GM12875 (cell line): ENCODE data around the gene CAMSAP3.

Source experiments
- H3K4me3 ChIP-seq: one replicate; pipeline ENCODE4 v1.5.1; 2011; ENCODE audit warnings: low read depth, low read length, control low read depth
- CTCF ChIP-seq: IDR thresholded peaks from 2 replicates; pipeline ENCODE4 v1.5.1; 2011; ENCODE audit warnings: low read depth, mild to moderate bottlenecking, control low read depth, inconsistent platforms, low read length, moderate library complexity, borderline replicate concordance; ENCODE audit not compliant: insufficient read depth

CAMSAP3 gene, protein sequence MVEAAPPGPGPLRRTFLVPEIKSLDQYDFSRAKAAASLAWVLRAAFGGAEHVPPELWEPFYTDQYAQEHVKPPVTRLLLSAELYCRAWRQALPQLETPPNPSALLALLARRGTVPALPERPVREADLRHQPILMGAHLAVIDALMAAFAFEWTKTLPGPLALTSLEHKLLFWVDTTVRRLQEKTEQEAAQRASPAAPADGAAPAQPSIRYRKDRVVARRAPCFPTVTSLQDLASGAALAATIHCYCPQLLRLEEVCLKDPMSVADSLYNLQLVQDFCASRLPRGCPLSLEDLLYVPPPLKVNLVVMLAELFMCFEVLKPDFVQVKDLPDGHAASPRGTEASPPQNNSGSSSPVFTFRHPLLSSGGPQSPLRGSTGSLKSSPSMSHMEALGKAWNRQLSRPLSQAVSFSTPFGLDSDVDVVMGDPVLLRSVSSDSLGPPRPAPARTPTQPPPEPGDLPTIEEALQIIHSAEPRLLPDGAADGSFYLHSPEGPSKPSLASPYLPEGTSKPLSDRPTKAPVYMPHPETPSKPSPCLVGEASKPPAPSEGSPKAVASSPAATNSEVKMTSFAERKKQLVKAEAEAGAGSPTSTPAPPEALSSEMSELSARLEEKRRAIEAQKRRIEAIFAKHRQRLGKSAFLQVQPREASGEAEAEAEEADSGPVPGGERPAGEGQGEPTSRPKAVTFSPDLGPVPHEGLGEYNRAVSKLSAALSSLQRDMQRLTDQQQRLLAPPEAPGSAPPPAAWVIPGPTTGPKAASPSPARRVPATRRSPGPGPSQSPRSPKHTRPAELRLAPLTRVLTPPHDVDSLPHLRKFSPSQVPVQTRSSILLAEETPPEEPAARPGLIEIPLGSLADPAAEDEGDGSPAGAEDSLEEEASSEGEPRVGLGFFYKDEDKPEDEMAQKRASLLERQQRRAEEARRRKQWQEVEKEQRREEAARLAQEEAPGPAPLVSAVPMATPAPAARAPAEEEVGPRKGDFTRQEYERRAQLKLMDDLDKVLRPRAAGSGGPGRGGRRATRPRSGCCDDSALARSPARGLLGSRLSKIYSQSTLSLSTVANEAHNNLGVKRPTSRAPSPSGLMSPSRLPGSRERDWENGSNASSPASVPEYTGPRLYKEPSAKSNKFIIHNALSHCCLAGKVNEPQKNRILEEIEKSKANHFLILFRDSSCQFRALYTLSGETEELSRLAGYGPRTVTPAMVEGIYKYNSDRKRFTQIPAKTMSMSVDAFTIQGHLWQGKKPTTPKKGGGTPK

DNA sequence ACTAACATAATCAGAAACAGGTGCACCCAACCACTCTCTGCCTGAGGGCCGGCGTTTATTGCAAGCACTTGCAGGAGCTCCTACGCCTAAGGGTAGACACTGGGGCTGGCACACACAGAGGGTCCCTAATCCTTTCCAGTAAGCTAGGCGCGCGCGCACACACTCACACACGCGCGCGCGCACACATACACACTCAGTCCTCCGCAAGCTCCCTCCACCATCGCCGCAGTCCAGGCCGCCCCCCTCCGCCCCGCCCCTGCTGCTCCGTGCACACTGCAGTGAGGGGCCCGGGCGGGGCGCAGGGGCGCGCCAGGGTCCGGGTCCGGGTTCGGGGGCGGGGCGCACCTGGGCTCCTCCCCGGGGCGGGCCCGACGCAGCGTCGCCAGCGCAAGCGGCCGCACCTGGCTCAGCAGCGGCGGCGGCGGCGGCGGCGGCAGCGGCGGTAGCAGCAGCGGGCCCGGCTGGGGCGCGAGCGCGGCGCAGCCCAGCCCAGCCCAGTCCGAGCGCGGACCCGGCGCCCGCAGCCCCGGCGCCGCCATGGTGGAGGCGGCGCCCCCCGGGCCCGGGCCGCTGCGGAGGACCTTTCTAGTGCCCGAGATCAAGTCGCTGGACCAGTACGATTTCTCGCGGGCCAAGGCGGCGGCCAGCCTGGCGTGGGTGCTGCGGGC lies at the start of gene CAMSAP3:
Gene CAMSAP3, plus strand, starts transcription at position 398 of the 668 bp plus-strand sequence. Its CDS starts 140 bp downstream, at position 538.
- peak within 1 kb of the TSS; percentile 41 for H3K4me3 ChIP-seq
- no peak for TF ChIP-seq CTCF

- TF ChIP-seq CTCF: no peak
These were observed 49.8 kb upstream of the CAMSAP3 start for GRCh38 chr19:7545904-7546303.

DNA sequence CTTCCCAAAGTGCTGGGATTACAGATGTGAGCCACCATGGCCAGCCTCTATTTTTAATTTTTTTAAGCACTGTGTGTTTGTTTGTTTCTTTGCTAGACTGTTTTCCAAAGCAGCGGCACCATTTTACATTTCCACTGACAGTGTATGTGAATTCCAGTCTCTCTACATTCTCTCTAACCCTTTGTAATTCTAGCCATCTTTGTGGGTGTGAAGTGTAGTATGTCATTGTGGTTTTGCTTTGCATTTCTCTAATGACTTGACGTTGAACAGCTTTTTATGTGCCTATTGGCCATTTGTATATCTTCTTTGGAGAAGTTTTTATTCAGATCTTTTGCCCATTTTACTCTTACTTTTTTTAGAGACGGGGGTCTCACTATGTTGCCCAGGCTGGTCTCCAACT lies 48.5 kb upstream of the CAMSAP3 start:
- H3K4me3 ChIP-seq: no peak overlapping the region
- no peak for TF ChIP-seq CTCF

More at GRCh38 chr19:7545904-7546303, 49.8 kb upstream of the CAMSAP3 start:
- no peak overlapping the region for H3K4me3 ChIP-seq

DNA sequence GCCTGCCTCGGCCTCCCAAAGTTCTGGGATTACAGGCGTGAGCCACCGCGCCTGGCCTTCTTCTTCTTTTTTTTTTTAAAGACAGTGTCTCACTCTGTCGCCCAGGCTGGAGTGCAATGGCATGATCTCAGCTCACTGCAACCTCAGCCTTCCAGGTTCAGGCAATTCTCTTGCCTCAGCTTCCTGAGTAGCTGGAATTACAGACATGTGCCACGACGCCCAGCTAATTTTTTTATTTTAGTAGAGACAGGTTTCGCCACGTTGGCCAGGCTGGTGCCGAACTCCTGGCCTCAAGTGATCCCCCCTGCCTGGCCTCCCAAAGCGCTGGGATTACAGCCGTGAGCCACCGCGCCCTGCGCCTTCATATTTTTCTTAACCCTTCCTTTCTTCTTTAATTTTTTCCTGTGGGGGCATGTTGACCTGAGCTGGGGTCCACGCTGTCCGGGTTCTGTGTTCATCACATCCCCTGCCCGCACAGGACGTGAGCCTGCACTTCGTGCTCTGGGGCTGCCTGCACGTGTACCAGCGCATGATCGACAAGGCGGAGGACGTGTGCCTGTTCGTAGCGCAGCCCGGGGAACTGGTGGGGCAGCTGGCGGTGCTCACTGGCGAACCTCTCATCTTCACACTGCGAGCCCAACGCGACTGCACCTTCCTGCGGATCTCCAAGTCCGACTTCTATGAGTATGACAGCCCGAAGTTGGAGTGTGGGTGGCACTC lies 46.1 kb upstream of the CAMSAP3 start:
- TF ChIP-seq CTCF: no peak
- H3K4me3 ChIP-seq: no peak overlapping the region

DNA sequence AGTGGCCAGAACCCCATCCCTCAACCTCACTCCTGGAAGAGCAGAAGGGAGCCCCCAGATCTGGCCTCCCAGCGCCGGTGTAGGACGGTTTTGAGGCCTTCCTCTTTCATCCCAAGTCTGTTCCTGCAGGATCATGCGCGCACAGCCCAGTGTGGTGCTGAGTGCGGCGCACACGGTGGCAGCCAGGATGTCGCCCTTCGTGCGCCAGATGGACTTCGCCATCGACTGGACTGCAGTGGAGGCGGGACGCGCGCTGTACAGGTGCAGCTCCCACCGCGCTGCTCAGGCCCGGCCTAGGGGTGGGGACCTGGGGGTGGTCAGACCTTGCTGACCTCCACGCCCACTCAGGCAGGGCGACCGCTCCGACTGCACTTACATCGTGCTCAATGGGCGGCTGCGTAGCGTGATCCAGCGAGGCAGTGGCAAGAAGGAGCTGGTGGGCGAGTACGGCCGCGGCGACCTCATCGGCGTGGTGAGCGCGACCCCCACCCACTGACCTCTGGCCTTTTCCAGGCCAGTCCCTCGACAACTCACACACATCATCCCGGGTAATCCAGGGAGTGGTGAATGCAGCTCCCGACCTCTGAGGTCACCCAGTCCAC lies 45.4 kb upstream of the CAMSAP3 start:
- TF ChIP-seq CTCF: no peak
- no peak overlapping the region for H3K4me3 ChIP-seq
